HEK293T (cell line): ENCODE measurements around the gene SLC25A52.
"Not testable (repeated sequence)": the region's sequence is repeated elsewhere in the genome, so short reads cannot be mapped to it uniquely, and the experiment has no call there.

ENCODE experiments used
- CTCF ChIA-PET: fragments of 350-600 bp; formaldehyde crosslinking; extraction: SDS; loops from one replicate; lab custom pipeline; 2021; ENCODE audit warnings: antibody characterized with exemption, inconsistent platforms; lab: Yijun Ruan, JAX
- POLR2A ChIA-PET: fragments of 350-600 bp; formaldehyde crosslinking; extraction: SDS; loops from one replicate; lab custom pipeline; 2020; ENCODE audit warnings: antibody characterized with exemption, inconsistent platforms; lab: Yijun Ruan, JAX
- DNase-seq: peaks from one replicate; pipeline ENCODE4 v3.0.0; 2012; ENCODE audit warnings: mixed read lengths; ENCODE audit errors: extremely low spot score
- ARNT ChIP-seq: fragments of 450-650 bp; IDR thresholded peaks from 2 replicates; pipeline ENCODE4 v1.6.1; 2017; ENCODE audit warnings: mild to moderate bottlenecking
- BHLHE40 ChIP-seq: fragments of 450-650 bp; IDR thresholded peaks from 2 replicates; pipeline ENCODE4 v1.6.1; 2016; ENCODE audit warnings: mild to moderate bottlenecking, moderate library complexity, borderline replicate concordance
- CTBP1 ChIP-seq: fragments of 450-650 bp; IDR thresholded peaks from 2 replicates; pipeline ENCODE4 v1.6.1; 2016; ENCODE audit warnings: borderline replicate concordance
- ELF4 ChIP-seq: fragments of 450-650 bp; IDR thresholded peaks from 2 replicates; pipeline ENCODE4 v1.6.1; 2017; ENCODE audit warnings: antibody characterized with exemption
- FOXA1 ChIP-seq: fragments of 450-650 bp; IDR thresholded peaks from 2 replicates; pipeline ENCODE4 v1.6.1; 2016; ENCODE audit warnings: mild to moderate bottlenecking
- FOXK2 ChIP-seq: fragments of 450-650 bp; IDR thresholded peaks from 2 replicates; pipeline ENCODE4 v1.6.1; 2016; ENCODE audit warnings: mild to moderate bottlenecking
- FOXM1 ChIP-seq: fragments of 450-650 bp; IDR thresholded peaks from 2 replicates; pipeline ENCODE4 v1.6.1; 2017; ENCODE audit warnings: mild to moderate bottlenecking, borderline replicate concordance
- HDGF ChIP-seq: fragments of 450-650 bp; IDR thresholded peaks from 2 replicates; pipeline ENCODE4 v1.6.1; 2017; ENCODE audit warnings: antibody characterized with exemption, borderline replicate concordance
- L3MBTL2 ChIP-seq: fragments of 450-650 bp; conservative IDR thresholded peaks from 2 replicates; pipeline ENCODE4 v1.6.1; 2016; ENCODE audit warnings: mild to moderate bottlenecking
- LEF1 ChIP-seq: fragments of 450-650 bp; IDR thresholded peaks from 2 replicates; pipeline ENCODE4 v1.6.1; 2017; ENCODE audit warnings: mild to moderate bottlenecking, borderline replicate concordance
- NFRKB ChIP-seq: fragments of 450-650 bp; IDR thresholded peaks from 2 replicates; pipeline ENCODE4 v1.6.1; 2016; ENCODE audit warnings: mild to moderate bottlenecking, moderate library complexity
- PKNOX1 ChIP-seq: fragments of 450-650 bp; IDR thresholded peaks from 2 replicates; pipeline ENCODE4 v1.6.1; 2016
- SP1 ChIP-seq: fragments of 450-650 bp; IDR thresholded peaks from 2 replicates; pipeline ENCODE4 v1.6.1; 2017
- SUZ12 ChIP-seq: fragments of 450-650 bp; IDR thresholded peaks from 2 replicates; pipeline ENCODE4 v1.6.1; 2016; ENCODE audit warnings: mild to moderate bottlenecking
- TARDBP ChIP-seq: fragments of 450-650 bp; IDR thresholded peaks from 2 replicates; pipeline ENCODE4 v1.6.1; 2016
- ZNF384 ChIP-seq: fragments of 450-650 bp; IDR thresholded peaks from 2 replicates; pipeline ENCODE4 v1.6.1; 2016

Gene SLC25A52

DNA sequence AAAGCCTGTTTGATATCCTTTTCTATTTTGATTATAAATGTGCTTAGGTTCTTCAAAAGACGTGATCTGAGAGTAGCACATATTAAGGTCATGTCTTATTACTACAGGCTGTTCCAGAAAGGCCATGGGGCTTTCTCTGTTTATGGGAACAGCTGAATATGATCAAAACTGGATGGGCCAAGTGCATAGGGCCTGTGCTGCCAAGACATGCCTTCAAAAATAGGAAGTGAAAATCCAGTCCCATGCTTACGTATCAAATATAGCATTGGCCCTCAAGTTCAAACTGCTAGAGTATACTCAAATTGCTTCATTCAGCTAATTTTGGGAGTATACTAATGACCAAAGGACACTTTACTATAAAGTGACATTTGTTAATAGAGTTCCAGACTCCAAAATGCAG is 24.1 kb downstream of the SLC25A52 start:
- POLR2A ChIA-PET = no interaction called here
- DNase-seq = no peak
- CTCF ChIA-PET = interaction anchor here (0.9 kb wide), 1 partner anchor 14 kb away, joined by 4 read pairs; no protein-coding TSS in a partner anchor
- TF ChIP-seq LEF1 (no peak), SUZ12 (no peak), BHLHE40 (no peak), PKNOX1 (no peak), L3MBTL2 (no peak), SP1 (no peak), ARNT (no peak), ZNF384 (no peak), TARDBP (no peak), CTBP1 (no peak), HDGF (no peak), FOXA1 (no peak), FOXM1 (no peak), FOXK2 (no peak), NFRKB (no peak), ELF4 (no peak)

DNA sequence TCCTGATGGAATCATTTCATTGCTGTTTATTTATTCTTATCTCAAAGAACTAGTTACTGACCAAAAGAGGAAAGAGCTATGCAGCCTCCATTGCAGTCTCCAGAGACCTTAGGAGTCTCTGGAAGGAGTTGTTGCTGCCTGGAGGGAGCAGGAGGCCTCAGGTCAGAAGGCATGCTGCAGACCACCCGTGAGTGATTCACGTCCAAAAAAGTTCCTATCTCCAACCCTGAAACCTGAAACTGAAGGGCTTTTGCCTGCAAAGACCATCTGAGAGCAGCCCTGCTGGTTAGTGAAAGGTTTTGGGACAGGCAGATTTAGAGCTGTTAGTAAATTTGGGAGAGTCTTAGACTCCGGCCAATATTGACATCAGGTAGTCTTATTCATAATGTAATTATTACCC is 29.1 kb downstream of the SLC25A52 start:
- ChIA-PET CTCF (interaction anchor here (2.4 kb wide), 1 partner anchor 9 kb away, joined by 11 read pairs; no protein-coding TSS in a partner anchor), POLR2A (no interaction called here)
- no peak for TF ChIP-seq TARDBP
- no peak for TF ChIP-seq LEF1
- no peak for TF ChIP-seq SP1
- no peak for TF ChIP-seq ELF4
- TF ChIP-seq HDGF = no peak
- no peak for TF ChIP-seq FOXM1
- no peak for TF ChIP-seq PKNOX1
- TF ChIP-seq ZNF384 = no peak
- TF ChIP-seq L3MBTL2 = no peak
- TF ChIP-seq NFRKB = no peak
- TF ChIP-seq BHLHE40 = no peak
- no peak for TF ChIP-seq ARNT
- no peak for TF ChIP-seq CTBP1
- TF ChIP-seq SUZ12 = no peak
- TF ChIP-seq FOXA1 = no peak
- no peak for TF ChIP-seq FOXK2
- DNase-seq = no peak

GRCh38 chr18:31729196-31729595 is 31.5 kb downstream of the SLC25A52 start:
- CTCF ChIA-PET, DNase-seq, POLR2A ChIA-PET: not testable (repeated sequence)

- no peak for DNase-seq
- no peak for TF ChIP-seq L3MBTL2
- no peak for TF ChIP-seq CTBP1
- TF ChIP-seq NFRKB = no peak
- TF ChIP-seq ELF4 = no peak
- TF ChIP-seq FOXM1 = no peak
- TF ChIP-seq LEF1 = no peak
- no peak for TF ChIP-seq HDGF
- TF ChIP-seq ARNT = no peak
- no peak for TF ChIP-seq PKNOX1
- TF ChIP-seq BHLHE40 = no peak
- TF ChIP-seq TARDBP = no peak
- TF ChIP-seq SP1 = no peak
- no peak for TF ChIP-seq FOXA1
- TF ChIP-seq ZNF384 = no peak
- CTCF ChIA-PET = interaction anchor here (0.6 to 4.2 kb wide), 6 partner anchors 14 to 726 kb away, joined by 3 to 27 read pairs (median 4); no protein-coding TSS in a partner anchor
- POLR2A ChIA-PET = no interaction called here
These were observed 36.5 kb downstream of the SLC25A52 start for GRCh38 chr18:31723990-31724711.

GRCh38 chr18:31723639-31723989 is 37.1 kb downstream of the SLC25A52 start:
- no peak for DNase-seq
- TF ChIP-seq NFRKB (no peak), SUZ12 (no peak), LEF1 (no peak), CTBP1 (no peak), PKNOX1 (no peak), FOXK2 (no peak), HDGF (no peak), ZNF384 (no peak), BHLHE40 (no peak), SP1 (no peak), TARDBP (no peak), FOXM1 (no peak), L3MBTL2 (no peak), ELF4 (no peak), ARNT (no peak), FOXA1 (no peak)
- POLR2A ChIA-PET = interaction anchor here (1.3 kb wide), 1 partner anchor 219 kb away, joined by 3 read pairs; the partner anchor contains the start of gene TRAPPC8
- CTCF ChIA-PET = interaction anchor here (1.1 to 4.2 kb wide), 5 partner anchors 14 to 168 kb away, joined by 3 to 27 read pairs (median 4); no protein-coding TSS in a partner anchor
